Anterior cingulate cortex (tissue), 58 donors: Measurements from ENCODE around the gene SLC12A2.

Experiments
- DNase-seq, 58 donors: peaks; one replicate each; lab custom pipeline; 2025; lab: John Stamatoyannopoulos, UW

SLC12A2 gene

DNA sequence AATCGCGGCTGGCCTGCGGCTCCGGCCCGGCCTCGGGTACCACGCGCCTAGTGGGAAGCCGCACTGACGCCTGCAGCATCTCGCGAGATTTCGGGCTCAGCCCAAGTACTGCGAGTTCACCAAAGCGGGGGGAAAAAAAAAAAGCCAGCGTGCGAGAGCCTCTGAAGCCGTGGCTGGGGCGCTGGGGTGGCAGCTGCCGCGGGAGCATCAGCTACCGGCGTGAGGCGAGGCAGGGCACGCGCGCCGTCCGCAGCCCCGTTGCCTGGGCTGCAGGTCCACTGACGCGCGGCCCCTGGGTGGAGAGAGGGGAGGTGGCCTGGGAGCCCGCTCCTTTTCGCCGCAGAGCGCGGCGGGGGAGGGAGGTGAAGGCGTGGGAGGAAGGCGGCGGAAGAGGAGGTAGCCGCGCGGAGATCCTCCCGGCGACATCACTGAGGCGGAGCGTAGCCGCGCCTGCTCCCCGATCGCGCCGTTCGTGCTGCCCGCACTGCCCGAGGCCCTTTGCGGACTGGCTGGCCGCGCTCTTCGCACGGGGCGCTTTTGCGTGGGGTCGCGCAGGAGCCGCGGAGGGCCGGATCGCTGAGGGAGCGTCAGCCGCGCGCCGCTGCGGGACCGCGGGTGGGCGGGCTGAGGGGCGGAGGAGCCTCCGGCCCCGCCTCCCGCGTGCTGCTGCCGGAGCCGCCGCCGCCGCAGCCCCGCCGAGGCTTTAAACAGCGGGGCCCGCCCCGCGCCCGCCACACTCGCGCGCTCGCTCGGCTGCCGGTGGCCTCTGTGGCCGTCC lies at the start of gene SLC12A2:
SLC12A2 (plus strand) TSS at position 734 of the 778 bp plus-strand sequence. CDS start 189 bp downstream, outside the sequence.
- DNase-seq = peak; percentile 52 to 96 (median 90)

GRCh38 chr5:128035689-128036088 lies 47.9 kb upstream of the SLC12A2 start:
- DNase-seq = no peak

GRCh38 chr5:128036950-128037349 lies 46.6 kb upstream of the SLC12A2 start:
- no peak for DNase-seq

DNA sequence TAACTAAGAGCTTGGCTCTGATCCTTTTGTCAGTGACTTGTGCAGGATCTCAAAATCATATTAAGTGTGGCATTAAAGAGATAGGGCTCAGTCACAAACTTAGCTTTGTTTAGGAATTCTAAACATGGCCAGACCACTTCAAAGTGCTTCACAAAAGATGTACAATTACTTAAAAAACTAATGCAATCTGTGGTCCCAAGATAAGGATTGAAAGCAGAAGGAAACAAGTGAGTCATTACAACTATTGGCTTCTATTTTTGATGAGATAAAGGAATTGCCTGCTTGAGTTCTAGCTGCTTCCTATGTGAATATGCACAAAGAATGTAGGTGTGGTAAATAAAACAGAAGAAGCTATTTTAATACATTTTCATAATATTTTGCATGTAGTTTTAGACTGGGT lies 44.9 kb upstream of the SLC12A2 start:
- no peak for DNase-seq

GRCh38 chr5:128040927-128041326 lies 42.6 kb upstream of the SLC12A2 start:
- no peak for DNase-seq

- no peak for DNase-seq
Observed at GRCh38 chr5:128052780-128053179, 30.8 kb upstream of the SLC12A2 start.

DNA sequence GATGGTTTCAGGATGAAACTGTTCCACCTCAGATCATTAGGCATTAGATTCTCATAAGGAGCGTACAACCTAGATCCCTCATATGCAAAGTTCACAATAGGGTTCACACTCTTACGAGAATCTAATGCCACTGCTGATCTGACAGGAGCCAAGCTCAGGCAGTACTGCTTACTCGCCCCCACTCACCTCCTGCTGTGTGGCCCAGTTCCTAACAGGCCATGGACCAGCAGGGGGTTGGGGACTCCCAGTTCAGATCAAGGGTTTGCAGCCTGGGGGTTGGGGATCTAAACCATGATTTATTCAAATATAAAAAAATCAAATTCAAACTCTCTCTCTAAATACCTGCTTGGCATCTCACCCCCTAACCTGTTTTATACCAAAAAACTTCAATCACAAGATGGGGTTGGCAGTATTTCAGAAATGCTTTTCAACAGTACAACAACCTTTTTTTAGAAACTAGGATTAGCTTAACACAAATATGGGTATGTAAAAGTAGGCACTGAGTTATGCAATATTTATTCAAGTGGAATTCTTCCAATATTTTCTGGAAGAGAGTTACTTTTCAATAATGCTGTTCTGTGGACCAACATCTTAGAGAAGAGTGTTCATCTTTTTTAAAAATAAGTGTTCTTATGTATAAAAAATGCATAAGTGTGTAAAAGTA lies 30.1 kb upstream of the SLC12A2 start:
- DNase-seq = no peak

DNA sequence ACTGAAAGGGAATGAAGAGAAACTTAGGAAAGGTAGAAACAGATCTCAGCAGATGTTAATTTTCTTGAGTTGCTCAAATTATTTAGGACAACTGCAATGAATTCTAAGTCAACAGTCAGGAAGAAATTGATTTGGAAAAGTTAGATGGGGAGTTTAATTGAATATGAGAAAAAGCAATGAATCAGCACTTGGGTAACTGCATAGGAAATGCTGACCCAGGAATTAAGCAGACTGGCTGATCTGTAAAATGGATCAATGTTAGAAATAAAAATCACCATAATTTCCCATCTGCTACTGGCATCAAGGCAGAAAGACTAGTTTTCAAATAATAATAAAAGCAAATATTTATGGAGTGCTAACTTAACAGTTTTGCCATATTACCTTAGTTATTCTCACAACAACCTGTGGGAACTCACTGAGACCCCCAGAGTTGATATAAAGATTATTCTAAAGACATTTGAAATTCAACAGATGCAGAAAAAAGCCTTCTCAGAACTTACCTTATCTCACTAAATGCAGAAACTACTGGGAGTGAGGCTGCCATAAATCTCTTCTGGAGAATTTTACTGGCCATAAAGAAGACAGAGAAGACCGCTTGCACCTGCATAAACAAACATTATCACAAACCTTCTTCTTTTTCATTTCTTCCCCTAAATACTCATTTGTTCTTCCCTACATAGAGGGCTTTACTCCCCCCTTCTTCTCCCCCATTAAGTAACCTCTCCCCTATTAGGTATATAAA lies 22.8 kb upstream of the SLC12A2 start:
- no peak for DNase-seq

- no peak for DNase-seq
Observed at GRCh38 chr5:128062172-128062746, 21.3 kb upstream of the SLC12A2 start.

- no peak for DNase-seq
Observed at GRCh38 chr5:128074171-128074570, 9.4 kb upstream of the SLC12A2 start.

GRCh38 chr5:128074953-128075352 lies 8.6 kb upstream of the SLC12A2 start:
- DNase-seq = no peak

DNA sequence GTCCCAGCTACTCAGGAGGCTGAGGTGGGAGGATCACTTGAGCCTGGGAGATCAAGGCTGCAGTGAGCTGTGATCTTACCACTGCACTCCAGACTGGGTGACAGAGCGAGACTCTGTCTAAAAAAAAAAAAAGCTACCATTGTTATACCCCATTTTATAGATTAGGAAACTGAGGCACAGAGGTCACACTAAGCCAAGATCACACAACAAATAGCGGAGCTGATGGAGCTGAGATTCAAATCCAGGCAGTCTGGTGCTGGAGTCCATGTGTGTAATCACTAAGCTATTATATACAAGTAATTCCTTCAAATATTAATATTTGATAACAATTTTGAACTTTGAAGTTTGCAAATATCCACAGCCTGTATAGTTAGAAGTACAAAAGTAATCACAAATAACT lies 6.0 kb upstream of the SLC12A2 start:
- no peak for DNase-seq

- no peak for DNase-seq
Observed at GRCh38 chr5:128081111-128081851, 2.3 kb upstream of the SLC12A2 start.

- DNase-seq = no peak
Observed at GRCh38 chr5:128082551-128083032, 974 bp upstream of the SLC12A2 start.

DNA sequence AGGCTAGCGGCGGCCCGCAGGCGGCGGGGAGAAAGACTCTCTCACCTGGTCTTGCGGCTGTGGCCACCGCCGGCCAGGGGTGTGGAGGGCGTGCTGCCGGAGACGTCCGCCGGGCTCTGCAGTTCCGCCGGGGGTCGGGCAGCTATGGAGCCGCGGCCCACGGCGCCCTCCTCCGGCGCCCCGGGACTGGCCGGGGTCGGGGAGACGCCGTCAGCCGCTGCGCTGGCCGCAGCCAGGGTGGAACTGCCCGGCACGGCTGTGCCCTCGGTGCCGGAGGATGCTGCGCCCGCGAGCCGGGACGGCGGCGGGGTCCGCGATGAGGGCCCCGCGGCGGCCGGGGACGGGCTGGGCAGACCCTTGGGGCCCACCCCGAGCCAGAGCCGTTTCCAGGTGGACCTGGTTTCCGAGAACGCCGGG lies 253 bp downstream of the SLC12A2 start:
- DNase-seq = peak in 12 of 58 donors; percentile 14 to 80 (median 60)

- DNase-seq = peak in 32 of 58 donors; percentile 3 to 58 (median 34)
Observed at GRCh38 chr5:128084228-128085167, 932 bp downstream of the SLC12A2 start.

DNA sequence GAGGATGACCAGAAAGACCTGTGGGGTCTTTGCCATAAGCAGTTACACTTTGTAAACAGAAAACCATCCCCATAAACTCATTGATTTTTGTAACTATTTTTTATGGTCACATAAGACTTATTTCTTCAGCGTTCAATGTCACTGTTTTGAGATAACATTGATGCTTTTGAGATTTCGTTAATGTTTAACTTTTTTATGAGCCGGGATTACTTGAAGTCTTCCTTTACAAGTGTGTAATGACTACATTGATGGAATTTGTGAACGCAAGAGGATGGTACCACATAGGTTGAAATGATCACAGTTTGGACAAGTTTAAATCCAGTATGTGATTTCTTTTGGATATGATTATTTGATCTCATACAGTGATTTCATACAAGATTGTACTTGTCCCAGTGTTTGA lies 1.8 kb downstream of the SLC12A2 start:
- DNase-seq = no peak

DNA sequence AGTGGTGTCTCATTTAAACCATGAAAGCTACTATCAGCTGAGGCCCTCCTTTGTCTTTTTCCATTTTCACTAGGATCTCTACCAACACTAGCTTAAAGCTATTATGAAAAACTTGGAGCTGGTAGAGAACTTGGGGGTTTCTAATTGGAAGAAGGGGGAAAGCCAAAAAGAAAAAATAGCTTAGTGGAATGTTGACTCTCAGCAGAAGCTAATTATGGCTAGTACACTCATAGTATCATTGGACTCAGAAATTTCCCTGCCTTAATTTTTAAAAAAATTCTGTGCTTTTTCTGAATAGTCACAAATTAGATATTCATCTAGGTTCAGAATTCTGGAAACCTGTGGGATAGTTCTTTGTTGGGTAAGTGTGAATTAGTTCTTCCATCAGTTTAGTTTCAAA lies 8.0 kb downstream of the SLC12A2 start:
- no peak for DNase-seq

GRCh38 chr5:128092144-128092543 lies 8.6 kb downstream of the SLC12A2 start:
- no peak for DNase-seq
